Upper lobe of left lung (tissue), 6 donors: ENCODE measurements around the gene ASPHD1. TPM values are rescaled to one million over a fixed set of nuclear protein-coding genes. Genes with fewer than 3 reads are reported as not detected.

ENCODE experiments used
- ATAC-seq, 2 donors: fragments of 200-7000 bp; cut with Tn5 transposase; one replicate each; pipeline ENCODE4 v1.9.1; 2022; ENCODE audit warnings: mild to moderate bottlenecking in 2 of 2, moderate library complexity in 2 of 2; ENCODE audit not compliant: low FRiP score in 2 of 2
- DNase-seq, 2 donors: peaks; one replicate each; pipeline ENCODE4 v3.0.0-alpha.2; 2019 to 2020
- H3K27ac ChIP-seq, 4 donors: fragments of 200-600 bp; sonication (generic); one replicate each; pipeline ENCODE4 v1.5.1; 2016 to 2019
- H3K27me3 ChIP-seq, 4 donors: fragments of 200-600 bp; sonication (generic); one replicate each; pipeline ENCODE4 v1.5.1; 2017 to 2019
- H3K36me3 ChIP-seq, 4 donors: fragments of 200-600 bp; sonication (generic); one replicate each; pipeline ENCODE4 v1.5.1; 2016 to 2019
- H3K4me1 ChIP-seq, 4 donors: fragments of 200-600 bp; sonication (generic); one replicate each; pipeline ENCODE4 v1.5.1; 2018 to 2019
- H3K4me3 ChIP-seq, 4 donors: fragments of 200-600 bp; sonication (generic); one replicate each; pipeline ENCODE4 v1.5.1; 2017 to 2019; ENCODE audit warnings: mild to moderate bottlenecking in 2 of 4, moderate library complexity in 1 of 4
- H3K9me3 ChIP-seq, 4 donors: fragments of 200-600 bp; sonication (generic); one replicate each; pipeline ENCODE4 v1.5.1; 2018 to 2019
- EP300 ChIP-seq, 4 donors: sonication (generic); formaldehyde crosslinking; IDR thresholded peaks; one replicate each; pipeline ENCODE4 v1.5.1; 2017; ENCODE audit warnings: antibody characterized with exemption in 4 of 4, control low read depth in 2 of 4
- POLR2A ChIP-seq, 4 donors: fragments of 450-650 bp; IDR thresholded peaks; one replicate each; pipeline ENCODE4 v1.5.1; 2016 to 2017; ENCODE audit warnings: antibody characterized with exemption in 4 of 4, mild to moderate bottlenecking in 2 of 4
- POLR2AphosphoS5 ChIP-seq, 2 donors: sonication (generic); formaldehyde crosslinking; IDR thresholded peaks; one replicate each; pipeline ENCODE4 v1.5.1; 2017; ENCODE audit warnings: antibody characterized with exemption in 2 of 2
- WGBS, 2 donors: methylation state at CpG; one replicate each; pipeline ENCODE4 v1.1.5; 2017 to 2018; 5-methylcytosine and 5-hydroxymethylcytosine counted together
- total RNA-seq, 6 donors: library from RNA; depleted of rRNA in 4 of 6; stranded (reverse); fragments of >200 nt in 4 of 6; gene quantifications; one replicate each; pipeline versions ENCODE4 v1.1.0 to v1.2.1, GENCODE V29; 2016 to 2021
- TF ChIP-seq, protein P1 (sequence below), 6 experiments: fragments of 450-650 bp in 4 of 6; fragments of 200-600 bp in 2 of 6; sonication (generic) in 2 of 6; IDR thresholded peaks; one replicate each; pipeline ENCODE4 v1.5.1; 2016 to 2019; ENCODE audit warnings: antibody characterized with exemption in 6 of 6
- donor health status: DM: no; HTN: no; CAD: no; lungs with moderate emphysema.
- donor health status: DM: no; HTN: yes; CAD: no; lungs with severe emphysema.

ASPHD1 gene
- total RNA-seq, 6 donors from 2014 or later: 0.78 to 4.2 (median 2.4) TPM; not detected in 1

- DNase-seq (no peak), ATAC-seq (no peak)
- Histone ChIP-seq H3K9me3 (no peaks in the 10 kb centered on the region), H3K36me3 (no peaks in the 10 kb centered on the region), H3K27ac (no peak overlapping the region), H3K4me1 (peaks cover 11 to 28% (median 19%) of the 10 kb centered on the region in 4 donors), H3K27me3 (peaks cover 0 to 5% (median 2%) of the 10 kb centered on the region in 4 donors), H3K4me3 (no peak overlapping the region)
- 43 to 54% methylated on average over 4 of the region's 4 CpGs for WGBS, 2 donors
- no peak for TF ChIP-seq POLR2A (IDR thresholded peaks at IDR 0.05)
- no peak for TF ChIP-seq EP300 (IDR thresholded peaks at IDR 0.05)
- TF ChIP-seq, protein P1, sequence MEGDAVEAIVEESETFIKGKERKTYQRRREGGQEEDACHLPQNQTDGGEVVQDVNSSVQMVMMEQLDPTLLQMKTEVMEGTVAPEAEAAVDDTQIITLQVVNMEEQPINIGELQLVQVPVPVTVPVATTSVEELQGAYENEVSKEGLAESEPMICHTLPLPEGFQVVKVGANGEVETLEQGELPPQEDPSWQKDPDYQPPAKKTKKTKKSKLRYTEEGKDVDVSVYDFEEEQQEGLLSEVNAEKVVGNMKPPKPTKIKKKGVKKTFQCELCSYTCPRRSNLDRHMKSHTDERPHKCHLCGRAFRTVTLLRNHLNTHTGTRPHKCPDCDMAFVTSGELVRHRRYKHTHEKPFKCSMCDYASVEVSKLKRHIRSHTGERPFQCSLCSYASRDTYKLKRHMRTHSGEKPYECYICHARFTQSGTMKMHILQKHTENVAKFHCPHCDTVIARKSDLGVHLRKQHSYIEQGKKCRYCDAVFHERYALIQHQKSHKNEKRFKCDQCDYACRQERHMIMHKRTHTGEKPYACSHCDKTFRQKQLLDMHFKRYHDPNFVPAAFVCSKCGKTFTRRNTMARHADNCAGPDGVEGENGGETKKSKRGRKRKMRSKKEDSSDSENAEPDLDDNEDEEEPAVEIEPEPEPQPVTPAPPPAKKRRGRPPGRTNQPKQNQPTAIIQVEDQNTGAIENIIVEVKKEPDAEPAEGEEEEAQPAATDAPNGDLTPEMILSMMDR (IDR thresholded peaks at IDR 0.05): no peak
- TF ChIP-seq POLR2AphosphoS5 (IDR thresholded peaks at IDR 0.05): no peak
These were observed 3.3 kb downstream of the ASPHD1 start for GRCh38 chr16:29903590-29903989.

- Histone ChIP-seq H3K9me3 (no peaks in the 10 kb centered on the region), H3K27me3 (no peaks in the 10 kb centered on the region), H3K4me1 (peaks cover 7 to 14% (median 12%) of the 10 kb centered on the region in 4 donors), H3K4me3 (no peak overlapping the region), H3K36me3 (peaks cover 0 to 3% (median 0%) of the 10 kb centered on the region in 4 donors), H3K27ac (no peak overlapping the region)
- 86 to 91% methylated on average over 7 of the region's 7 CpGs for WGBS, 2 donors
- no peak for ATAC-seq
- TF ChIP-seq POLR2AphosphoS5 (IDR thresholded peaks at IDR 0.05) (no peak), EP300 (IDR thresholded peaks at IDR 0.05) (no peak), POLR2A (IDR thresholded peaks at IDR 0.05) (no peak)
- TF ChIP-seq, protein P1 (IDR thresholded peaks at IDR 0.05): no peak
- DNase-seq: no peak
These were observed 4.7 kb downstream of the ASPHD1 start for GRCh38 chr16:29904947-29905346.

GRCh38 chr16:29905668-29906067, 5.4 kb downstream of the ASPHD1 start:
- peak in 1 of 2 donors; percentile 60 for DNase-seq
- Histone ChIP-seq H3K36me3 (peaks cover 0 to 3% (median 0%) of the 10 kb centered on the region in 4 donors), H3K4me3 (no peak overlapping the region), H3K27me3 (no peaks in the 10 kb centered on the region), H3K27ac (no peak overlapping the region), H3K4me1 (peaks cover 1 to 7% (median 5%) of the 10 kb centered on the region in 4 donors), H3K9me3 (no peaks in the 10 kb centered on the region)
- no peak for ATAC-seq
- TF ChIP-seq POLR2AphosphoS5 (IDR thresholded peaks at IDR 0.05): no peak
- TF ChIP-seq, protein P1 (IDR thresholded peaks at IDR 0.05): no peak
- 74 to 86% methylated on average over 9 to 13 of the region's 13 CpGs for WGBS, 2 donors

- no peak for ATAC-seq
- no peaks in the 10 kb centered on the region for H3K9me3 ChIP-seq
- no peaks in the 10 kb centered on the region for H3K4me1 ChIP-seq
- H3K36me3 ChIP-seq: peaks cover 0 to 3% (median 0%) of the 10 kb centered on the region in 4 donors
- no peaks in the 10 kb centered on the region for H3K27me3 ChIP-seq
- peak in 1 of 2 donors; percentile 66 for DNase-seq
- no peak overlapping the region for H3K27ac ChIP-seq
- WGBS, 2 donors: 83% methylated on average over 23 of the region's 23 CpGs
- no peak overlapping the region for H3K4me3 ChIP-seq
- TF ChIP-seq EP300 (IDR thresholded peaks at IDR 0.05): no peak
- TF ChIP-seq POLR2A (IDR thresholded peaks at IDR 0.05): no peak
- TF ChIP-seq, protein P1 (IDR thresholded peaks at IDR 0.05): no peak
- TF ChIP-seq POLR2AphosphoS5 (IDR thresholded peaks at IDR 0.05): no peak
These were observed 6.4 kb downstream of the ASPHD1 start for GRCh38 chr16:29906520-29907244.

DNA sequence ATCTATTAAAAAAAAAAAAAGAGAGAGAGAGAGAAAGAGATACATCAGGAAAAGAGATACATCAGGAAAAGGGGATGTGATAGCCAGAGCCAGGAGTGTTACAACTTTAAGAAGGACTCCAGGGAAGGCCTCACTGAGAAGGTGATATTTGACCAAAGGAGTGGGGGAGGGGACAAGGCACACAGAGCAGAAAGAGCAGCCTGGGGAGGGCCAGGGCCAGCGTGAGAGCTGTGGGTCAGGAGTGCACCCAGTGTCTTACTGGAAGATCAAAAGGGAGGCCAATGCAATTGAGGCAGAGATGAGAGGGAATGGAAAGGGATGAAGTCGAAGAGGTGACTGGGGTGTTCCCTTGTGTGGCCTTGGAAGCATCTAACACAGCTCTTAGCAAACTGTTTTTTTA, 7.7 kb downstream of the ASPHD1 start:
- Histone ChIP-seq H3K27me3 (no peaks in the 10 kb centered on the region), H3K27ac (no peak overlapping the region), H3K4me1 (no peaks in the 10 kb centered on the region), H3K36me3 (peaks cover 0 to 3% (median 0%) of the 10 kb centered on the region in 4 donors), H3K4me3 (no peak overlapping the region), H3K9me3 (no peaks in the 10 kb centered on the region)
- TF ChIP-seq, protein P1 (IDR thresholded peaks at IDR 0.05): no peak
- no peak for TF ChIP-seq EP300 (IDR thresholded peaks at IDR 0.05)
- no peak for TF ChIP-seq POLR2AphosphoS5 (IDR thresholded peaks at IDR 0.05)
- no peak for TF ChIP-seq POLR2A (IDR thresholded peaks at IDR 0.05)
- WGBS, 2 donors: 68 to 74% methylated on average over 2 of the region's 2 CpGs
- ATAC-seq (no peak), DNase-seq (no peak)
